HepG2 (cell line): ENCODE results near the gene SYTL3. TPM values are rescaled to one million over a fixed set of nuclear protein-coding genes. Genes with fewer than 3 reads are reported as not detected.
A peak's percentile ranks its signal among the peaks of the same experiment; 100 is the strongest.

Experiments
- ATF1 ChIP-seq: IDR thresholded peaks from 2 replicates; pipeline ENCODE4 v1.6.1; 2016; ENCODE audit warnings: mild to moderate bottlenecking, control low read depth
- ELF4 ChIP-seq: sonication (generic); formaldehyde crosslinking; IDR thresholded peaks from 2 replicates; pipeline ENCODE4 v1.5.0; 2020; ENCODE audit warnings: missing genetic modification reagents, mild to moderate bottlenecking, moderate library complexity, borderline replicate concordance
- HDAC2 ChIP-seq: sonication (generic); formaldehyde crosslinking; IDR thresholded peaks from 2 replicates; pipeline ENCODE4 v1.4.0; 2020; ENCODE audit warnings: missing genetic modification reagents
- MYC ChIP-seq: sonication (generic); formaldehyde crosslinking; IDR thresholded peaks from 2 replicates; pipeline ENCODE4 v1.9.0; 2021; ENCODE audit warnings: missing genetic modification reagents, borderline replicate concordance
- NFIC ChIP-seq: IDR thresholded peaks from 2 replicates; pipeline ENCODE4 v1.6.1; 2012; ENCODE audit warnings: mild to moderate bottlenecking, low read length, inconsistent platforms
- SIN3B ChIP-seq: fragments of 150-350 bp; IDR thresholded peaks from 2 replicates; pipeline ENCODE4 v1.6.1; 2014; ENCODE audit warnings: low read length
- SMAD1 ChIP-seq: sonication (generic); formaldehyde crosslinking; IDR thresholded peaks from 2 replicates; pipeline ENCODE4 v1.4.0; 2020; ENCODE audit warnings: missing genetic modification reagents, low read depth, mild to moderate bottlenecking, borderline replicate concordance
- TP53 ChIP-seq: sonication (generic); formaldehyde crosslinking; conservative IDR thresholded peaks from 2 replicates; pipeline ENCODE4 v1.4.0; 2020; ENCODE audit warnings: missing genetic modification reagents
- U2AF2 ChIP-seq: fragments of 200-400 bp; formaldehyde crosslinking; IDR thresholded peaks from 2 replicates; pipeline ENCODE4 v1.6.1; 2017; ENCODE audit warnings: low read depth, mild to moderate bottlenecking, low read length
- polyA plus RNA-seq, 8 experiments: library from polyadenylated mRNA; depleted of rRNA in 3 of 8; stranded (reverse) in 7 of 8; unstranded in 1 of 8; fragments of >200 nt; fragmentation: Illumina TruSeq in 4 of 8; extraction: Trizol in 4 of 8; gene quantifications; 2 replicates each; pipeline versions ENCODE4 v1.2.1 to v1.2.3, GENCODE V29; 2011 to 2016; ENCODE audit warnings: low read depth in 4 of 8, missing spikeins in 1 of 8, mixed read lengths in 1 of 8; ENCODE audit not compliant: insufficient read depth in 1 of 8
- total RNA-seq, 5 experiments: library from RNA; depleted of rRNA; stranded (reverse); fragments of >200 nt; fragmentation: Illumina TruSeq; extraction: Trizol; gene quantifications; 2 replicates each; pipeline ENCODE4 v1.2.3, GENCODE V29; 2016; ENCODE audit warnings: low read depth in 1 of 5
- TF ChIP-seq, protein P1 (sequence below): sonication (generic); formaldehyde crosslinking; IDR thresholded peaks from 2 replicates; pipeline ENCODE4 v1.8.1; 2023; ENCODE audit warnings: mild to moderate bottlenecking, moderate library complexity, missing genetic modification reagents
- TF ChIP-seq, protein P2 (sequence below): sonication (generic); formaldehyde crosslinking; IDR thresholded peaks from 2 replicates; pipeline ENCODE4 v1.5.0; 2020; ENCODE audit warnings: missing genetic modification reagents
- TF ChIP-seq, protein P3 (sequence below): sonication (generic); formaldehyde crosslinking; IDR thresholded peaks from 2 replicates; pipeline ENCODE4 v1.4.0; 2020; ENCODE audit warnings: mild to moderate bottlenecking, missing genetic modification reagents
- TF ChIP-seq, protein P4 (sequence below): sonication (generic); formaldehyde crosslinking; IDR thresholded peaks from 2 replicates; pipeline ENCODE4 v1.4.0; 2020; ENCODE audit warnings: missing genetic modification reagents, mild to moderate bottlenecking, borderline replicate concordance
- TF ChIP-seq, protein P5 (sequence below): sonication (generic); formaldehyde crosslinking; conservative IDR thresholded peaks from 2 replicates; pipeline ENCODE4 v1.5.0; 2020; ENCODE audit warnings: missing genetic modification reagents
- TF ChIP-seq, protein P6 (sequence below): IDR thresholded peaks from 2 replicates; pipeline ENCODE4 v1.6.1; 2016; ENCODE audit warnings: missing compliant biosample characterization, missing genetic modification reagents, borderline replicate concordance

SYTL3 gene
- total and polyA plus RNA-seq, 2 of the 13 experiments (the other 11 are each of a cell fraction or from before 2014, with no cell fraction given) = 0.11 to 0.28 TPM

DNA sequence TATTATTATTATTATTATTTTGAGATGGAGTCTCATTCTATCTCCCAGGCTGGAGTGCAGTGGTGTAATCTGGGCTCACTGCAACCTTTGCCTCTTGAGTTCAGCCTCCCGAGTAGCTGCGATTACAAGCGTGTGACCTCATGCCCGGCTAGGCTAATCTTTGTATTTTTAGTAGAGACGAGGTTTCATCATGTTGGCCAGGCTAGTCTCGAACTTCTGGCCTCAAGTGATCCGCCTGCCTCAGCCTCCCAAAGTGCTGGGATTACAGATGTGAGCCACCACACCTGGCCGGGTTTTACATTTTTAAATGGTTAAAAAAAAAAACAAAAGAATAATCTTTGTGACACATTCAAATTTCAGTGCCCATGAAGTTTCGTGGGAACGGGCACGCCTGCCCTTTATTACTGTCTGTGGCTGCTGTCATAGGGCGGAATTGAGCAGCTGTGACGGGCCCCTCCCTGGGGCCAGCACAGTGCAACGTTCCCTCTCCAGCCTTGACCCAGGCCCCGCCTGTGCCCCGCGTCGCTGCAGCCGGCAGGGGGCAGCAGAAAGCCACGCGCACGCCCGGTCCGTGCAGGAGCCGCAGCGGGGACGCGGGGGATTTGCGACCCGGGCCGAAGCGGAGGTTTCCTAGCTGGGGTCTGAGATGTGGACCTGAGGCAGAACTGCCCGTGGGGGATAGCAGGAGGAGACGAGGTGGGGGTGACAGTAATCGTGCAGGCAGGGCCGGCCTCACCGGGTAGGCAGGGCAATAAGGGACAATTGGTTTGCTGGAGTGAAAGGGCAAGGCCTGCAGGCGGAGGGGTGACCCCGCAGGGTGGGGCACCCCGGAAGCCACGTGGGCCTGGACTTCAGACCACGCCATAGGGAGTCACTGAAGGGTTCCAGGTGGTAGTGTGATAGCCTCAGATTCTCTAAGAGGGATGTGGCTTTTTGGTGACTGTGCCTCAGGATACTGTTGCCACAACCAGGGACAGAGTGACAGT, 54.3 kb downstream of the SYTL3 start (continued):
- TF ChIP-seq, protein P1, sequence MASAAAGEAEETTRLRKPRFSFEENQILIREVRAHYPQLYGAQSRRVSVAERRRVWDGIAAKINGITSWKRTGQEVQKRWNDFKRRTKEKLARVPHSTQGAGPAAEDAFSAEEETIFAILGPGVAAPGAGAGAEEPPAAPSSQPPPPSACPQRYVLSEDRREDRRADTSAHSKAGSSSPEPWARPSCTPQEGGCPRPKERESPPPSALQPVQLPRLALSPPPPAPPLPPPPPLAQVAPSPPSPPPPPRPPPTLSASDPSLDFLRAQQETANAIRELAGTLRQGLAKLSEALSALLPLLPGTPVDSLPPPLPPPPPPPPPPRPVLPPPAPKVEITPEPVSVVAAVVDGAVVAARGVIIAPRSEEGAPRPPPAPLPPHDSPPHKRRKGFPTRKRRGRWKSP (CRISPR knock-in tag) = peak; percentile 86; the same call in 1 of the 2 replicates
- TF ChIP-seq NFIC (no peak), ELF4 (CRISPR knock-in tag) (no peak), HDAC2 (peak; percentile 83), ATF1 (CRISPR knock-in tag) (no peak), U2AF2 (no peak), MYC (CRISPR knock-in tag) (peak; percentile 95), TP53 (CRISPR knock-in tag) (peak; percentile 73; the same call in 1 of the 2 replicates), SIN3B (peak; percentile 36; the same call in 1 of the 2 replicates), SMAD1 (CRISPR knock-in tag) (no peak; the same call in 1 of the 2 replicates)
- TF ChIP-seq, protein P2, sequence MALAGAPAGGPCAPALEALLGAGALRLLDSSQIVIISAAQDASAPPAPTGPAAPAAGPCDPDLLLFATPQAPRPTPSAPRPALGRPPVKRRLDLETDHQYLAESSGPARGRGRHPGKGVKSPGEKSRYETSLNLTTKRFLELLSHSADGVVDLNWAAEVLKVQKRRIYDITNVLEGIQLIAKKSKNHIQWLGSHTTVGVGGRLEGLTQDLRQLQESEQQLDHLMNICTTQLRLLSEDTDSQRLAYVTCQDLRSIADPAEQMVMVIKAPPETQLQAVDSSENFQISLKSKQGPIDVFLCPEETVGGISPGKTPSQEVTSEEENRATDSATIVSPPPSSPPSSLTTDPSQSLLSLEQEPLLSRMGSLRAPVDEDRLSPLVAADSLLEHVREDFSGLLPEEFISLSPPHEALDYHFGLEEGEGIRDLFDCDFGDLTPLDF (CRISPR knock-in tag) = 0 out of 2 replicates have a peak, but pooled peaks have one; percentile 42
- TF ChIP-seq, protein P3, sequence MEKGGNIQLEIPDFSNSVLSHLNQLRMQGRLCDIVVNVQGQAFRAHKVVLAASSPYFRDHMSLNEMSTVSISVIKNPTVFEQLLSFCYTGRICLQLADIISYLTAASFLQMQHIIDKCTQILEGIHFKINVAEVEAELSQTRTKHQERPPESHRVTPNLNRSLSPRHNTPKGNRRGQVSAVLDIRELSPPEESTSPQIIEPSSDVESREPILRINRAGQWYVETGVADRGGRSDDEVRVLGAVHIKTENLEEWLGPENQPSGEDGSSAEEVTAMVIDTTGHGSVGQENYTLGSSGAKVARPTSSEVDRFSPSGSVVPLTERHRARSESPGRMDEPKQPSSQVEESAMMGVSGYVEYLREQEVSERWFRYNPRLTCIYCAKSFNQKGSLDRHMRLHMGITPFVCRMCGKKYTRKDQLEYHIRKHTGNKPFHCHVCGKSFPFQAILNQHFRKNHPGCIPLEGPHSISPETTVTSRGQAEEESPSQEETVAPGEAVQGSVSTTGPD = no peak
- TF ChIP-seq, protein P4, sequence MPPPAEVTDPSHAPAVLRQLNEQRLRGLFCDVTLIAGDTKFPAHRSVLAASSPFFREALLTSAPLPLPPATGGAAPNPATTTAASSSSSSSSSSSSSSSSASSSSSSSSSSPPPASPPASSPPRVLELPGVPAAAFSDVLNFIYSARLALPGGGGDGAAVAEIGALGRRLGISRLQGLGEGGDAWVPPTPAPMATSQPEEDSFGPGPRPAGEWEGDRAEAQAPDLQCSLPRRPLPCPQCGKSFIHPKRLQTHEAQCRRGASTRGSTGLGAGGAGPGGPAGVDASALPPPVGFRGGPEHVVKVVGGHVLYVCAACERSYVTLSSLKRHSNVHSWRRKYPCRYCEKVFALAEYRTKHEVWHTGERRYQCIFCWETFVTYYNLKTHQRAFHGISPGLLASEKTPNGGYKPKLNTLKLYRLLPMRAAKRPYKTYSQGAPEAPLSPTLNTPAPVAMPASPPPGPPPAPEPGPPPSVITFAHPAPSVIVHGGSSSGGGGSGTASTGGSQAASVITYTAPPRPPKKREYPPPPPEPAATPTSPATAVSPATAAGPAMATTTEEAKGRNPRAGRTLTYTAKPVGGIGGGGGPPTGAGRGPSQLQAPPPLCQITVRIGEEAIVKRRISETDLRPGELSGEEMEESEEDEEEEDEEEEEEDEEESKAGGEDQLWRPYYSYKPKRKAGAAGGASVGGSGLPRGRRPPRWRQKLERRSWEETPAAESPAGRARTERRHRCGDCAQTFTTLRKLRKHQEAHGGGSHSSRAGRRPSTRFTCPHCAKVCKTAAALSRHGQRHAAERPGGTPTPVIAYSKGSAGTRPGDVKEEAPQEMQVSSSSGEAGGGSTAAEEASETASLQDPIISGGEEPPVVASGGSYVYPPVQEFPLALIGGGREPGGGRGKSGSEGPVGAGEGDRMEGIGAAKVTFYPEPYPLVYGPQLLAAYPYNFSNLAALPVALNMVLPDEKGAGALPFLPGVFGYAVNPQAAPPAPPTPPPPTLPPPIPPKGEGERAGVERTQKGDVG (CRISPR knock-in tag) = peak; percentile 37; the same call in 1 of the 2 replicates
- TF ChIP-seq, protein P5, sequence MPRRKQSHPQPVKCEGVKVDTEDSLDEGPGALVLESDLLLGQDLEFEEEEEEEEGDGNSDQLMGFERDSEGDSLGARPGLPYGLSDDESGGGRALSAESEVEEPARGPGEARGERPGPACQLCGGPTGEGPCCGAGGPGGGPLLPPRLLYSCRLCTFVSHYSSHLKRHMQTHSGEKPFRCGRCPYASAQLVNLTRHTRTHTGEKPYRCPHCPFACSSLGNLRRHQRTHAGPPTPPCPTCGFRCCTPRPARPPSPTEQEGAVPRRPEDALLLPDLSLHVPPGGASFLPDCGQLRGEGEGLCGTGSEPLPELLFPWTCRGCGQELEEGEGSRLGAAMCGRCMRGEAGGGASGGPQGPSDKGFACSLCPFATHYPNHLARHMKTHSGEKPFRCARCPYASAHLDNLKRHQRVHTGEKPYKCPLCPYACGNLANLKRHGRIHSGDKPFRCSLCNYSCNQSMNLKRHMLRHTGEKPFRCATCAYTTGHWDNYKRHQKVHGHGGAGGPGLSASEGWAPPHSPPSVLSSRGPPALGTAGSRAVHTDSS (CRISPR knock-in tag) = no peak; the same call in 1 of the 2 replicates
- TF ChIP-seq, protein P6, sequence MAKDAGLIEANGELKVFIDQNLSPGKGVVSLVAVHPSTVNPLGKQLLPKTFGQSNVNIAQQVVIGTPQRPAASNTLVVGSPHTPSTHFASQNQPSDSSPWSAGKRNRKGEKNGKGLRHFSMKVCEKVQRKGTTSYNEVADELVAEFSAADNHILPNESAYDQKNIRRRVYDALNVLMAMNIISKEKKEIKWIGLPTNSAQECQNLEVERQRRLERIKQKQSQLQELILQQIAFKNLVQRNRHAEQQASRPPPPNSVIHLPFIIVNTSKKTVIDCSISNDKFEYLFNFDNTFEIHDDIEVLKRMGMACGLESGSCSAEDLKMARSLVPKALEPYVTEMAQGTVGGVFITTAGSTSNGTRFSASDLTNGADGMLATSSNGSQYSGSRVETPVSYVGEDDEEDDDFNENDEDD (CRISPR knock-in tag) = peak; percentile 75; the same call in 1 of the 2 replicates
